22Rv1 (cell line): ENCODE measurements around the gene GPR137C.

ENCODE experiments used
- ZFX ChIP-seq: fragments of 450-650 bp; IDR thresholded peaks from 2 replicates; pipeline ENCODE4 v1.6.1; 2017; ENCODE audit warnings: antibody characterized with exemption, borderline replicate concordance
- TF ChIP-seq, protein P1 (sequence below): fragments of 450-650 bp; IDR thresholded peaks from 2 replicates; pipeline ENCODE4 v1.5.1; 2017; ENCODE audit warnings: mild to moderate bottlenecking

DNA sequence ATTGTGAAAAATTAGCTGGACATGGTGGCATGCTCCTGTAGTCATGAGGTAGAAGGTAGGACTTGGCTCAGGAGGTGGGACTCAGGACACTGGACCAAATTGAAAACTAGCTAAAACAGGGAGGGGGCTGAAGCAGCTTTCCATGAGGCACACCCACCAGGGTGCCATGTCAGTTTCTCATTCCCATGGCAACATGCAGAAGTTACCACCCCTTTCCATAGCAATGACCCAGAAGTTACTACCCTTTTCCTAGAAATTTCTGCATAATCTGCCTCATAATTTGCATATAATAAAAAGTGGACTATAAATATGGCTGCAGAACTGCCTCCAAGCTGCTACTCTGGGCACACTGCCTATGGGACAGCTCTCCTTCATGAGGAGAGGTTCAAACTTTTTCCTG lies 104.3 kb downstream of the GPR137C start:
- TF ChIP-seq, protein P1, sequence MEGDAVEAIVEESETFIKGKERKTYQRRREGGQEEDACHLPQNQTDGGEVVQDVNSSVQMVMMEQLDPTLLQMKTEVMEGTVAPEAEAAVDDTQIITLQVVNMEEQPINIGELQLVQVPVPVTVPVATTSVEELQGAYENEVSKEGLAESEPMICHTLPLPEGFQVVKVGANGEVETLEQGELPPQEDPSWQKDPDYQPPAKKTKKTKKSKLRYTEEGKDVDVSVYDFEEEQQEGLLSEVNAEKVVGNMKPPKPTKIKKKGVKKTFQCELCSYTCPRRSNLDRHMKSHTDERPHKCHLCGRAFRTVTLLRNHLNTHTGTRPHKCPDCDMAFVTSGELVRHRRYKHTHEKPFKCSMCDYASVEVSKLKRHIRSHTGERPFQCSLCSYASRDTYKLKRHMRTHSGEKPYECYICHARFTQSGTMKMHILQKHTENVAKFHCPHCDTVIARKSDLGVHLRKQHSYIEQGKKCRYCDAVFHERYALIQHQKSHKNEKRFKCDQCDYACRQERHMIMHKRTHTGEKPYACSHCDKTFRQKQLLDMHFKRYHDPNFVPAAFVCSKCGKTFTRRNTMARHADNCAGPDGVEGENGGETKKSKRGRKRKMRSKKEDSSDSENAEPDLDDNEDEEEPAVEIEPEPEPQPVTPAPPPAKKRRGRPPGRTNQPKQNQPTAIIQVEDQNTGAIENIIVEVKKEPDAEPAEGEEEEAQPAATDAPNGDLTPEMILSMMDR = no peak
- TF ChIP-seq ZFX = no peak
